T-helper 1 cell treated with Interleukin-12 subunit alpha and Interleukin-12 subunit beta and Interleukin-4 antibody, amounts not matched to agents 30 μg/mL and 1 μg/mL, for 36 hours (primary cell): ENCODE measurements around the gene ARSB.

Source experiments
- H3K27ac Mint-ChIP-seq: one replicate; pipeline ENCODE4 v1.8.0; 2021; ENCODE audit warnings: mild to moderate bottlenecking, mixed read lengths
- H3K27me3 Mint-ChIP-seq: one replicate; pipeline ENCODE4 v1.8.0; 2021; ENCODE audit warnings: low read depth, mixed read lengths
- H3K36me3 Mint-ChIP-seq: one replicate; pipeline ENCODE4 v1.8.0; 2021; ENCODE audit warnings: low read depth, mixed read lengths
- H3K4me1 Mint-ChIP-seq: one replicate; pipeline ENCODE4 v1.8.0; 2021; ENCODE audit warnings: low read depth, mixed read lengths
- H3K4me3 Mint-ChIP-seq: one replicate; pipeline ENCODE4 v1.8.0; 2021; ENCODE audit warnings: mild to moderate bottlenecking, moderate library complexity, mixed read lengths
- H3K9me3 Mint-ChIP-seq: one replicate; pipeline ENCODE4 v1.8.0; 2021; ENCODE audit warnings: mixed read lengths

Gene ARSB

DNA sequence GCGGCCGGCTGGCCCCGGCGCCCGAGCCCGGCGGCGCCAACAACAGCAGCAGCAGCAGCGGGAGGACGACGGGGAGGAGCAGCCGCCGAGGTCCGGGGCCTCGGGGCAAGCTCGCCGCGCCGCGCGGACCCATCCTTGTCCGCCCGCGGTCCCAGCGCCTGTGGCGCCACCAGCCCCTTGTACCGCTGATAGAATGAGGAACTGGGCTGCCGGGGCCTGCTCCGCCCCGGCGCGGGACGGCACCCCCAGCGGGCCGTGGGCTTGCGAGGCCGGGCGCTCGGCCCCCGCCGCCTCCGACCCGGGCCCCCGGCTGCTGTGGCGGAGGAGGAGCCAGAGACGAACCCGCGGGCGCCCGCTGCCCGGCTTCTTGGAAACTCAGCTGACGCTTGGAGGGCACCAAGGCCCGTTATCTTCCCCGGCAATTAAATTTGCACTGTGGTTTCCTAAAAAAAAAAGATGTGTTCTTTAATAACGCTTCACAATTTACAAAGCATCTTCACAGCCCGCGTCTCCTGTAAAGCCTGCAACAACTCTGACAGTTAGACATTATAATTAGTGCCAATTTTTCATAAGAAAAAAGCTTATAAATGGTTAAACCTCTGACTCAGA lies at the start of gene ARSB:
TSS of gene ARSB (minus strand) at position 195 of the 609 bp plus-strand sequence. CDS start at position 133, 62 bp downstream.
- peak within 1 kb of the TSS; percentile 85 for H3K4me3 Mint-ChIP-seq
- H3K27me3 Mint-ChIP-seq = peaks cover 12% of the 10 kb centered on the region
- H3K9me3 Mint-ChIP-seq = no peaks in the 10 kb centered on the region
- peaks cover 22% of the 10 kb centered on the region for H3K4me1 Mint-ChIP-seq
- H3K27ac Mint-ChIP-seq = peak within 1 kb of the TSS; percentile 93
- no peaks in the 10 kb centered on the region for H3K36me3 Mint-ChIP-seq

DNA sequence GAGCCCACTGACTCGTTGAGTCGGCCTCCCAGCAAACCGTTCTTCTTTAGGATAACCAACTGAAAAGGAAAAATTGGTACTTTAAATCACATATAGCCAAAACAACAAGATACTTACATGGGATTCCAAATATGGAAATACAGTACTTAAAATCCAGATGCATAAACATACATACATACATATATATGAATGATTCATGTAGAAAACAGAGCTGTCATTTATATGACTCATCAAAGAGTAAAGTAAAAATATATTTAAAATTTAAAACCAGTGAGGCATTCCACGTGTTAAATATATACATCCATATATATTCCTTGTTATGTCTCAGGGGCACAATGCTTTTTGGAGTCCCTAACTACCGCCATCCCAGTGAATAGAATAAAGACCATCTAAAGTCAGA lies 47.7 kb upstream of the ARSB start:
- H3K27ac Mint-ChIP-seq = no peak overlapping the region
- no peak overlapping the region for H3K4me3 Mint-ChIP-seq
- no peaks in the 10 kb centered on the region for H3K4me1 Mint-ChIP-seq
- H3K9me3 Mint-ChIP-seq = no peaks in the 10 kb centered on the region
- H3K36me3 Mint-ChIP-seq = no peaks in the 10 kb centered on the region
- peaks cover 7% of the 10 kb centered on the region for H3K27me3 Mint-ChIP-seq

DNA sequence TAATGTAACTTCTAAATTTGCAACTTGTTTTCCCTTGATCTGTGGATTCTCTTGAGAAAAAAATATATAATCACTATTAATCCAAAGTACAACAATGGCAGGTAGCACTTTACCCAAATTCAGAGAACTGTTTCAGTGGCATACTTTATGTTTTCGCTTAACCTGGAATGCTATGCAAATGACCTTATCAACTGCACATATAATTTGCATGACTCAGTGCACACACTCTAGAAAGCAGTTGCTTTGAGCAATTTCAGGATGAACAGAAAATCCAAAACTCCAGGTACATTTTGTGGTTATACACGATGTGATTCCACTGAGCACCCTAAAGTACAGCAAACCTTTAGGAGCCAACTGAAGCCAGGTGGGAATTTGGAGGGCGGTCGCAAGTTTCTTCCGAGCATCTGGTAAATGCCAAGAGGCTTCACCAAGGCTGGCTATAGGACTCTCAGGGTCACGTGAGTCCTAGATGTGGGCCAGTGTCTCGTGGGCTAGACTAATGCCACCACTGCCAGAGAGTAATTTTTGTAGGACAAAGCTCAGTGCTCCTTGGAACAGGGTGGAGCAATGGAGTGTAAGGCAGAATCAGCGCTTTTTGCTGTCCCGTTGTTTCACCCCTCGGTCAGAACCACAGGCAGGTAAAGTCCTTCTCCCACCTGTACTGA lies 47.1 kb upstream of the ARSB start:
- peaks cover 11% of the 10 kb centered on the region for H3K27me3 Mint-ChIP-seq
- no peak overlapping the region for H3K4me3 Mint-ChIP-seq
- no peaks in the 10 kb centered on the region for H3K9me3 Mint-ChIP-seq
- no peaks in the 10 kb centered on the region for H3K4me1 Mint-ChIP-seq
- no peak overlapping the region for H3K27ac Mint-ChIP-seq
- no peaks in the 10 kb centered on the region for H3K36me3 Mint-ChIP-seq

DNA sequence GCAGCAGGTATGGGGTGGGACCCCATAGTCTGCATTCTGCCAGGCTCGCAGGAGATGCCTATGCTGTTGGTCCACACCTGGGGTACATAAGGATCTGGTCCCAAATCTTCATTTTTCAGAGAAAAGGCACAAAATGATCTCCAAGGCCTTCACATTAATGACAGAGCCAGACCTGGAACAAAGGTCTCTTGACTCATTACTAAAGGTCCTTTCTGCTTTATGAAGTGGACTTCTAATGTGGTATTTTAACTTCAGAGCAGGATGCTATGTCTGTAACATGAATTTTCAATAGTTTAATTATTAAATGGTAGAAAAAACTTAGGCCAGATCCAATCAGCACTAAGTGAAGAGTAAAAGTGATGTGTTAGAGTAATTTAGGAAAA lies 46.4 kb upstream of the ARSB start:
- Mint-ChIP-seq H3K36me3 (no peaks in the 10 kb centered on the region), H3K9me3 (no peaks in the 10 kb centered on the region), H3K27ac (no peak overlapping the region), H3K27me3 (peaks cover 18% of the 10 kb centered on the region), H3K4me3 (no peak overlapping the region), H3K4me1 (no peaks in the 10 kb centered on the region)

DNA sequence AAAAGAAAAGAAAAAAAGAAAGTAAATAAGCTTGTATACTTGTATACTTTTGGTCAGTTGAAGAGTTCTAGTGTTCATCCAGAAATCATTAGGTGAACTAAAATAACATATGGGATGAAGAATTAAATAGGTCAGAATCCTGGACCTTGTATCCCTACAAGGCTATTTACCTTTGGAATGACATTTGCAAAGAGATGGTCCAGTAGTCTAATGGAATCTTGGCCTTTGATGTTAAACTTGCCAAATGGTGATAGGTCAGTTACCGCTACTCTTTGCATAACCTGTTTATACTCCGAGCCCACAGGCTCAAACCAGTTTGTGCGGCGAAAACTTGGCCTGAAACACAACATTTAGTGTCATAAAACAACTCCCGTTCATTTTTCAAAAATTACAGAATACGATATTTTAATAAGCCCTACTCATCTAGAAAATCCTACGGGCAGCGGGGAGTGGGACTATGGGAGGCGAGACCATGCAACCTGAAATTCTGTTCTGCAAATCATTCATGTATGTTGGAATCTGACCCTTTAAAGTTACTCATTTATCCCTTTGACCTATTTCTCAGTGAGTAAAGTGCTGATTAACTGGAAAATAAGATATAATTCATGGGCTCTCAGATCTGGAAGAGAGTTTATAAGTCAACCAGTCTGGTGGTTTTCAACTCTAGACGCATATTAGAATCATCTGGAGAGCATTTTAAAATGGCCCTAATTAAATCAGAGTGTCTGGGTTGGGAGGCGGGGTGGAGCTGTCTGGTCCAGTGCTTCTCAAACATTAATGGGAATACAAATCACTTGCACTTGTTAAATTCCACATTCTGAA lies 45.8 kb upstream of the ARSB start:
- no peaks in the 10 kb centered on the region for H3K36me3 Mint-ChIP-seq
- no peaks in the 10 kb centered on the region for H3K9me3 Mint-ChIP-seq
- no peak overlapping the region for H3K4me3 Mint-ChIP-seq
- H3K27me3 Mint-ChIP-seq = peaks cover 21% of the 10 kb centered on the region
- H3K4me1 Mint-ChIP-seq = no peaks in the 10 kb centered on the region
- H3K27ac Mint-ChIP-seq = no peak overlapping the region

DNA sequence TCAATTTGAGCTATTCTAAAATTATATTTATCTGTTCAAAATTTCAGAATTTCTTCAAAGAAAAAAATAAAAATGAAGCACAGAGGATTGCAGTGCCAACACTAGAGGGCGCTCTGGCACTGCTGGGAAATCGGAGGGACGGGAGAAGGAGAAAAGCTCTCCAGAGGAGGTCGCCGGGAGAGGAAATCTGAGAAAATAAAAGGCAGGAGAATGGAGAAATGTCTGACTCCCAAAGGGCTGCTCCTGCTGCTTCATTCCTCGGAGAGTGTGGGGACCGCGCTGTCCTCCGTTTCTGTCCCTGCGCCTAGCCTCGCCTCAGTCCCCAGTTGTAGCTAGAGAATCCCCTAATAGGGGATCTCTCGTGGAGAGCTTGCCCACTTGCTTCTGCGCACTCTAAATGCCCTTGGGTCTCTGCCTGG lies 40.0 kb upstream of the ARSB start:
- no peaks in the 10 kb centered on the region for H3K9me3 Mint-ChIP-seq
- H3K27me3 Mint-ChIP-seq = peaks cover 69% of the 10 kb centered on the region
- H3K4me3 Mint-ChIP-seq = peak overlapping the region; percentile 21
- no peaks in the 10 kb centered on the region for H3K36me3 Mint-ChIP-seq
- H3K27ac Mint-ChIP-seq = no peak overlapping the region
- peaks cover 8% of the 10 kb centered on the region for H3K4me1 Mint-ChIP-seq

DNA sequence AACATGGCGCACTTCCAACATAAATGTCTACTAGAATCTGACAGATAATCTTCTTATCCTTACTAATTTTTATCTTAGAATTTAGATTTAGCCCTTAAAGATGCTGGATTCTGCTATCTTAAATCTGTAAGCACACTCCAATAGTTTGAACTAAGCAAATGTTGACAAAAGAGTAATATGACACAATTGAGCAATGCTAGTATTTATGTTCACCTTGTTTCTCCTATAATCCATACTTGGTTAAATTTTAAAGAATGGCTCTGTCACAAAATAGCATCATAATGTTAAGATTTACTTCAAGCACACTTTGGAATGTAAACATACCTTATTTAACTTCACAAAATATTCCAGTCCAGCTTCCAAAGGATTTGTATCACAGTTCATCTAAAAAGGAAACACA lies 38.8 kb upstream of the ARSB start:
- no peak overlapping the region for H3K4me3 Mint-ChIP-seq
- H3K27ac Mint-ChIP-seq = no peak overlapping the region
- peaks cover 73% of the 10 kb centered on the region for H3K27me3 Mint-ChIP-seq
- H3K4me1 Mint-ChIP-seq = peaks cover 8% of the 10 kb centered on the region
- no peaks in the 10 kb centered on the region for H3K36me3 Mint-ChIP-seq
- no peaks in the 10 kb centered on the region for H3K9me3 Mint-ChIP-seq

DNA sequence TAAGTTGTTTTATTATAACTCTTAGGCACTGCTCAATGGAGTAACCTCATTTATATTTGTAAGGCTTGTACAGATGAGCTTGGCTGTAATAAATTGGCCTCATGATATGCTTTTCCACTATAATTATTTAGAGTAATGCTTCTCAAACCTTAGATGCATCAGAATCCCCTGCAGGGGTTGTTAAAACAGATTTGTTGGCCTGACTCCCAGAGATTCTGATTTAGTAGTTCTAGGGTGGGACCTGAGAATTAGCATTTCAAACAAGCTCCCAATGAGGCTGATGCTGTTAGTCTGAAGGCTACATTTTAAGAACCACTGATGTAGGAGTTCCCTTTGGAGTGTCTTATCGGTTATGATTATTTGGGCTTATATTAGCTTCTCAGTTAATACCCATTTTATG lies 38.2 kb upstream of the ARSB start:
- H3K4me1 Mint-ChIP-seq = peaks cover 8% of the 10 kb centered on the region
- no peak overlapping the region for H3K27ac Mint-ChIP-seq
- H3K9me3 Mint-ChIP-seq = no peaks in the 10 kb centered on the region
- no peak overlapping the region for H3K4me3 Mint-ChIP-seq
- H3K27me3 Mint-ChIP-seq = peaks cover 72% of the 10 kb centered on the region
- H3K36me3 Mint-ChIP-seq = no peaks in the 10 kb centered on the region

DNA sequence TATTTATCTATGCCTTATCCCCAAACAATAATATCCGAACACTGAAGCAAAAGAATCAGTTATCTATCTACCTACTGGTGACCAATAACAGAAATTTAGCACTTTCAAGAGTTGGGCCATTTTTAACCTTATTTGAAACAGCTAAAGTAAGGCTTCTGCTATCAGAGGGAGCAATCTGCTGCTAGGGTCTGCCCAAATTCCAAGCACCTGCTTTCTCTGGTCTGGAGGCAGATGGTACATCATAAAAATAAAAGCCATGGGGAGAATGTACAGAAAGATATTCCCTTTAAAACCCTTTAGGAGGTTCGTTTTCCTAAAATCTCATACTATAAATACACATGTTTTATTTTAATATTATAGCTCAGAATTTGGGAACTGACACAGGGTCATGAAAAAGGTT lies 37.7 kb upstream of the ARSB start:
- Mint-ChIP-seq H3K4me3 (no peak overlapping the region), H3K9me3 (no peaks in the 10 kb centered on the region), H3K27me3 (peaks cover 72% of the 10 kb centered on the region), H3K36me3 (no peaks in the 10 kb centered on the region), H3K27ac (no peak overlapping the region), H3K4me1 (peaks cover 8% of the 10 kb centered on the region)

DNA sequence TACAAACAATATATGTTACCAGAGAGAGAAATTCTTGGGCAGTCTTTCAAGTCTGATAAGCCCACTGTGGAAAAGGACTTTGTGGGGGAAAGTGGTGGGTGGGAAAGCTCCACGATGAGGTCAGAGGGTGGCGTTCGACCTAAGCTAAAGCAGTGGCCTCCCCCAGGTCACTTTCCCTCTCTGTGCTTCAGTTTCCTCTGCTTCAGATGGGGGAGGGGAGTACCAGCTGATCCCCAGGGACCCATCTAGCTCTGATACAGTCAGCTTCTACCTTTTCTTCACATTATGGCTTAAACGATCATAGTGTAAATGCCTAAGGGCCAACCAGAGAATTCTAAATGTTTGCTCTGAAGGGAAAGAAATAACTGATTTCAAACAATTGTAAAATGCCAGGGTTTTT lies 36.6 kb upstream of the ARSB start:
- peaks cover 72% of the 10 kb centered on the region for H3K27me3 Mint-ChIP-seq
- H3K4me1 Mint-ChIP-seq = peaks cover 8% of the 10 kb centered on the region
- H3K27ac Mint-ChIP-seq = no peak overlapping the region
- H3K36me3 Mint-ChIP-seq = no peaks in the 10 kb centered on the region
- no peak overlapping the region for H3K4me3 Mint-ChIP-seq
- no peaks in the 10 kb centered on the region for H3K9me3 Mint-ChIP-seq

DNA sequence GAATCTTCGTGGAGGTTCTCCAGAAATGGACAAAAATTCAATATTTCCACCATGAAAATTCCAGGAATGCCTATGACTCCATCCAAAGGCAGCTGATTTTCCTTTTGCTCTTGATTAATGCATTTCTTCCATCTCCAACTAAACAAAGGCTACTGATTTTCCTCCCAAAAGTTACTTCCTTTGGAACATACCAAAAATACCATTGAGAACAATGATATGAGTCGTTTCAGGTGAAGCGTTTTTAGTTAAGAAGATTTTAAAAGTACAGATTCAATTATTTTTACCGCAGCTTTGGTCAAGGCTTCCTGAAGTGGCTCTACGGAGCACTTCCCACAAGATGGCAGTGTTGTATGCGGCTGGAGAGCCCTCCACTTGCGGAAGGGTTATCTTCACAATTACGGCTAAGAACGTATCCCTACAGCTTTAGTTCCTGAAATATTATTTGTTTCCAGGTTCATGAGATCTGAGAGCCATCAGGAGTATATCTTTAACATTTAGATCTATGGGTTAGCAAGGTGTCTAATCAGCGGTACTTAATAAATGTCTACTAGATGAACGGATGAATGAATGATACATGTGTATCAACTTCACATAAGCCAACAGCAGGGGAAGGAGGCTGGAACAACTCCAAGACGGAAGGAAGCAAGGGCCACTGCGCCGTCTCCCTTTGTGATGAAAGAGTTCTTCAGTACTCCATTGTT lies 35.9 kb upstream of the ARSB start:
- Mint-ChIP-seq H3K27me3 (peaks cover 71% of the 10 kb centered on the region), H3K36me3 (no peaks in the 10 kb centered on the region), H3K27ac (no peak overlapping the region), H3K9me3 (no peaks in the 10 kb centered on the region), H3K4me3 (no peak overlapping the region), H3K4me1 (peaks cover 8% of the 10 kb centered on the region)

DNA sequence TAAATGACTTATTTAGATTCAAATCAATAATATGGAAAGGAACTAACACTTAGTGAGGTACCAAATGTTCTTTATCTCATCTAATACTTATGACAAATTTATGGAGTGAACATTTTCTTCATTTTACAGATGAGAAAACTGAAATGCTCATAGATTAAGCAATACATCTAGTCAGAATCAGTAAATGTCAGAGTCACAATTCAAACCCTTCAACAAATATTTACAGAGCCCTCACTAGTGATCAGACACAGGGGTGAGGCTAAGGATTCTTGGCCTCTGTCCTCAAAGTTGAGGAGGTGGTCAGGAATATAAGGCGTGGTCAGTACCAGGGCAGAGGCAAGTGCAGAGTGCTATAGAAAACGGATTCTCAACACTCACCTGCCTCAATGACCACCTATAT lies 29.5 kb upstream of the ARSB start:
- no peak overlapping the region for H3K4me3 Mint-ChIP-seq
- no peaks in the 10 kb centered on the region for H3K36me3 Mint-ChIP-seq
- no peak overlapping the region for H3K27ac Mint-ChIP-seq
- H3K27me3 Mint-ChIP-seq = peaks cover 50% of the 10 kb centered on the region
- no peaks in the 10 kb centered on the region for H3K4me1 Mint-ChIP-seq
- H3K9me3 Mint-ChIP-seq = no peaks in the 10 kb centered on the region

DNA sequence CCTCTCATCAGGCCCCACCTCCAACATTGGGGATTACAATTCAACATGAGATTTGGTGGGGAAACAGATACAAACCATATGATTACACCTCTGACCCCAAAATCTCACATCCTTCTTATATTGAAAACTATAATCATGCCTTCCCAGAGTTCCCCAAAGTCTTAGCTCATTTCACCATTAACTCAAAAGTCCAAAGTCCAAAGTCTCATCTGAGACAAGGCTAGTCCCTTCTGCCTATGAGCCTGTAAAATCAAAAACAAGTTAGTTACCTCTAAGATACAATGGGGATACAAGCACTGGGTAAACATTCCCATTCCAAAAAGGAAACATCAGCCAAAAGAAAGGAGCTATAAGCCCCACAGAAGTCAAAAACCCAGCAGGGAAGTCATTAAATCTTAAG lies 26.8 kb upstream of the ARSB start:
- no peaks in the 10 kb centered on the region for H3K36me3 Mint-ChIP-seq
- peaks cover 42% of the 10 kb centered on the region for H3K27me3 Mint-ChIP-seq
- H3K9me3 Mint-ChIP-seq = no peaks in the 10 kb centered on the region
- no peak overlapping the region for H3K4me3 Mint-ChIP-seq
- no peak overlapping the region for H3K27ac Mint-ChIP-seq
- H3K4me1 Mint-ChIP-seq = no peaks in the 10 kb centered on the region

DNA sequence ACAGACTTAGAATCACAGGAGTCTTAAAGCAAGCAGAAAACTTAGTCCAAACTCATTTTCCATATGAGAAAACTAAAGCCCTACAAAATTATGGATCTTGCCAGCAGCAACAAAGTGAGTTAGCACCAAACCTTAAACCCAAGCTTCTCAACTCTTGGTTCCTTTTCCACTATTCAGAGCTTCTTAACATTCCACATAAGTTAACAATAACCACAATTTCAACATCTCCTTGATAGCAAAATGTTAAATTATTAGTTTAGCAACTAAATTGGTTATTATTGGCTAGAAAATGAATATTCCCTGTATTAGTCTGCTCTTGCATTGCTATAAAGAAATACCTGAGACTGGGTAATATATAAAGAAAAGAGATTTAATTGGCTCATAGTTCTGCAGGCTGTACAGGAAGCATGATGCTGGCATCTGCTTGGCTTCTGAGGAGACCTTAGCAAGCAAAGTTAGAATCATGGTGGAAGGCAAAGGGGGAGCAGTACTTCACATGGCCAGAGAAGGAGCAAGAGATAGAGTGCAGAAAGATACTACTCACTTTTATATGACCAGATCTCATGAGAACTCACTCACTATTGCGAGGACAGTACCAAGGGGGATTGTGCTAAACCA lies 26.2 kb upstream of the ARSB start:
- H3K27me3 Mint-ChIP-seq = peaks cover 41% of the 10 kb centered on the region
- H3K36me3 Mint-ChIP-seq = no peaks in the 10 kb centered on the region
- H3K4me3 Mint-ChIP-seq = no peak overlapping the region
- H3K27ac Mint-ChIP-seq = no peak overlapping the region
- no peaks in the 10 kb centered on the region for H3K9me3 Mint-ChIP-seq
- no peaks in the 10 kb centered on the region for H3K4me1 Mint-ChIP-seq
